Glutamatergic neuron (in vitro differentiated cells): ENCODE data around the gene SMARCC1. TPM values are rescaled to one million over a fixed set of nuclear protein-coding genes. Genes with fewer than 3 reads are reported as not detected.
A peak's percentile ranks its signal among the peaks of the same experiment; 100 is the strongest.

Experiments
- DNase-seq: peaks from one replicate; pipeline ENCODE4 v3.0.0; 2022
- H3K27ac Mint-ChIP-seq: one replicate; pipeline ENCODE4 v1.8.0; 2020; ENCODE audit warnings: mild to moderate bottlenecking, mixed read lengths, inconsistent platforms; ENCODE audit not compliant: unreplicated experiment
- H3K27me3 Mint-ChIP-seq: one replicate; pipeline ENCODE4 v1.8.0; 2020; ENCODE audit warnings: mild to moderate bottlenecking, moderate library complexity, mixed read lengths, inconsistent platforms; ENCODE audit not compliant: unreplicated experiment
- H3K36me3 Mint-ChIP-seq: one replicate; pipeline ENCODE4 v1.8.0; 2020; ENCODE audit warnings: mild to moderate bottlenecking, mixed read lengths, inconsistent platforms; ENCODE audit not compliant: unreplicated experiment
- H3K4me1 Mint-ChIP-seq: one replicate; pipeline ENCODE4 v1.8.0; 2020; ENCODE audit warnings: mild to moderate bottlenecking, low read depth, mixed read lengths, inconsistent platforms; ENCODE audit not compliant: unreplicated experiment
- H3K4me3 Mint-ChIP-seq: one replicate; pipeline ENCODE4 v1.8.0; 2020; ENCODE audit warnings: mild to moderate bottlenecking, mixed read lengths, inconsistent platforms; ENCODE audit not compliant: unreplicated experiment
- H3K9me3 Mint-ChIP-seq: one replicate; pipeline ENCODE4 v1.8.0; 2020; ENCODE audit warnings: mild to moderate bottlenecking, moderate library complexity, mixed read lengths, inconsistent platforms; ENCODE audit not compliant: unreplicated experiment
- total RNA-seq: library from RNA; stranded (reverse); fragmentation: NEBNext Ultra II Directional; extraction: Animal tissue kit (Norgen Biotek cat#: 25700); gene quantifications from one replicate; pipeline ENCODE4 v1.2.1, GENCODE V29; 2021; ENCODE audit not compliant: unreplicated experiment
- TF ChIP-seq, protein P1 (sequence below): fragments of 200-600 bp; sonication (generic); IDR thresholded peaks from one replicate; pipeline ENCODE4 v1.5.0; 2021; ENCODE audit not compliant: partially characterized antibody, unreplicated experiment

Gene SMARCC1
- total RNA-seq, 1 donor from 2014 or later = 196 TPM

DNA sequence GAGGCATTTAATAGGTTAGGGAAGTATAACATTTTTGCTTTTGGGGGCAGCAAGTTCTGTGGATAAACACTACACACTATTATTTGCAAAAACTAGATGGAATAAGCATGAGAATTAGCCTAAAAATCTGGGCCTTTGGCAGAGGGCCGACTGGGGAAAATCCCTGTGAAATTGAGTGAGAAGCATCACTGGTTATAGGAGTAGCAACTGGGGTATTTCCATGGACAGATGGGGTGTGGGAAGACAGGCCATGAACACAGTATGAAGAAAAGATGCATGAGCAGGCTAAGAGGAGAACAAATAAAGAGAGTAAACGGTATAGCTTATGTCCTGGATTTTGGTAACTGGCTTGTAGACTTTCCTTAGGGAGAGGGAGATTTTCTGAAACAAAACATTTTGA, 170.1 kb downstream of the SMARCC1 start:
- Mint-ChIP-seq H3K36me3 (peaks cover 5% of the 10 kb centered on the region), H3K27ac (peak overlapping the region; percentile 53), H3K27me3 (peaks cover 1% of the 10 kb centered on the region), H3K4me3 (no peak overlapping the region), H3K4me1 (peaks cover 3% of the 10 kb centered on the region), H3K9me3 (peaks cover 2% of the 10 kb centered on the region)
- TF ChIP-seq, protein P1, sequence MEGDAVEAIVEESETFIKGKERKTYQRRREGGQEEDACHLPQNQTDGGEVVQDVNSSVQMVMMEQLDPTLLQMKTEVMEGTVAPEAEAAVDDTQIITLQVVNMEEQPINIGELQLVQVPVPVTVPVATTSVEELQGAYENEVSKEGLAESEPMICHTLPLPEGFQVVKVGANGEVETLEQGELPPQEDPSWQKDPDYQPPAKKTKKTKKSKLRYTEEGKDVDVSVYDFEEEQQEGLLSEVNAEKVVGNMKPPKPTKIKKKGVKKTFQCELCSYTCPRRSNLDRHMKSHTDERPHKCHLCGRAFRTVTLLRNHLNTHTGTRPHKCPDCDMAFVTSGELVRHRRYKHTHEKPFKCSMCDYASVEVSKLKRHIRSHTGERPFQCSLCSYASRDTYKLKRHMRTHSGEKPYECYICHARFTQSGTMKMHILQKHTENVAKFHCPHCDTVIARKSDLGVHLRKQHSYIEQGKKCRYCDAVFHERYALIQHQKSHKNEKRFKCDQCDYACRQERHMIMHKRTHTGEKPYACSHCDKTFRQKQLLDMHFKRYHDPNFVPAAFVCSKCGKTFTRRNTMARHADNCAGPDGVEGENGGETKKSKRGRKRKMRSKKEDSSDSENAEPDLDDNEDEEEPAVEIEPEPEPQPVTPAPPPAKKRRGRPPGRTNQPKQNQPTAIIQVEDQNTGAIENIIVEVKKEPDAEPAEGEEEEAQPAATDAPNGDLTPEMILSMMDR = no peak
- DNase-seq = no peak

DNA sequence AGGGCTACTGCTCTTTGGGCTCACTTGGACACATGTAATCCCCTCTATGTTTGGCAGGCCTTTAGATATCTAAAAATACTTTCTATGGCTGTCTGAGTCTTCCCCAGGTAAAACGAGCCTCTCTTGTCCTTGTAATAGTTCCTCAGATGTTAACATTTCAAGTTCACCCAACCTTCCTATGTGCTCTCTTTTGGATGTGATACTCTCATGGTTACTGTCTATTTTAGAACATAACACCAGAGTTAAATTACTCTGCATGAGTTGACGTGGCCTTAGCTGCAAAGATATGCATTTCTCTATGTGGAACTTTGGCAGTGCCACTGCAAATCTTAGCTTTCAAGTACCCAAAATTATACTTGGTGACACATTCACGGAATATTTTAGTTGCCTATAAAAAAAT, 171.1 kb downstream of the SMARCC1 start:
- Mint-ChIP-seq H3K9me3 (peaks cover 2% of the 10 kb centered on the region), H3K36me3 (peaks cover 5% of the 10 kb centered on the region), H3K4me1 (peaks cover 3% of the 10 kb centered on the region), H3K27ac (no peak overlapping the region), H3K27me3 (peaks cover 1% of the 10 kb centered on the region), H3K4me3 (no peak overlapping the region)
- DNase-seq = no peak
- TF ChIP-seq, protein P1 = no peak

DNA sequence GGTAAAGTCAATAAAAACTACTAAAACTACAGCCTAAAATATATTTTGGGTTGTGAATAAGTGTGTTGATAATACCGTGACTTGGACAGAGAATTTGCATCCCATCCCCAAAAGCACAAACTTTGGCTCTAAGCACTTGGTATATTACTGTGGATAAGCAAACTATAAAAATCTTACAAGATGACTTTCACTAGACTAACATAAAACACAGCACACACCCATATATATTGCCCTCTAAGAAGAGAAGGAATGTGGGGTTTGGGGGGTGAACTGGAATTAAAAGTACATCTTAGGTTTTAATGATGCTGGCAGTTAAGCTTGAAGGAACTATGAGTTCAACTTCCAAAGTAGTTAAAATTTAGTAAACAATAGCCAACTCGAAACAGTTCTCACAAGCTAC, 174.4 kb downstream of the SMARCC1 start:
- Mint-ChIP-seq H3K4me1 (peaks cover 3% of the 10 kb centered on the region), H3K36me3 (peaks cover 5% of the 10 kb centered on the region), H3K27me3 (peaks cover 1% of the 10 kb centered on the region), H3K27ac (no peak overlapping the region), H3K9me3 (peaks cover 2% of the 10 kb centered on the region), H3K4me3 (no peak overlapping the region)
- TF ChIP-seq, protein P1 = no peak
- no peak for DNase-seq

DNA sequence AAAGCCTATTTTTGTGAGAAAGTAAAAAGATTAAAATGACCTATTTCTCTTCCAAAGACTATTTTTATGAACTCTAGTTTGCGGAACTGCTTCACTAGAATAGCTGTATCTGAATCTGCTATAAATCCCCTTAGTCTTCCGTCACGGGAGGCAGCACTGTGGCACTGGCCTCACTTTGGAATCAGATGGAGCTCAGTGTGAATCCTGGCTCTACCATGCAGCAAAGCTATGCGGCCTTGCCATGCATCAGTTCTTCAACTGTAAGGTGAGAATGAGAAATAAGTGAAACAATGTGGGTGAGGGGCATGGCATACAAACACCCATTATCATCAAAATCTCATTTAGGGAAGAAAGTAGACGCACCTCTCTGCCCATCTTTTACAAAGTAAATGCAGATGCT, 175.5 kb downstream of the SMARCC1 start:
- no peak overlapping the region for H3K27ac Mint-ChIP-seq
- no peak overlapping the region for H3K4me3 Mint-ChIP-seq
- H3K36me3 Mint-ChIP-seq = peaks cover 5% of the 10 kb centered on the region

DNA sequence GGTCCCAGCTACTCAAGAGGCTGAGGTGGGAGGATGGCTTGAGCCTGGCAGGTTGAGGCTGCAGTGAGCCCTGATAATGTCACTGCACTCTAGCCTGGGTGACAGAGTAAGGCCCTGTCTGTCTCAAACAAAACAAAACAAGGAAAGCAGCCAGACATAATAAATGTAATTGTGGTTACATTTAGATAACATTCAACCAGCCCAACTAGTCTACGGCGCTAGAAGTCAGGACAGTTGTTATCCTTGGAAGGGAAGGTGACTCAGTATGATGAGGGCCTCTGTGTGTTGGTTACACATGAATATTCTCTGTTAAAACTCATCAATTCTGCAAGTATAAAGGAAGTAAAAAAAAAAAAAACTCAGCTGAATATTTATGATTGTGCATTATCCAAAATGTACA, 176.0 kb downstream of the SMARCC1 start:
- Mint-ChIP-seq H3K27ac (no peak overlapping the region), H3K9me3 (no peaks in the 10 kb centered on the region), H3K36me3 (peaks cover 4% of the 10 kb centered on the region), H3K4me3 (no peak overlapping the region), H3K27me3 (no peaks in the 10 kb centered on the region), H3K4me1 (no peaks in the 10 kb centered on the region)
- DNase-seq = no peak
- TF ChIP-seq, protein P1 = no peak

More for the DNA sequence above, 175.5 kb downstream of the SMARCC1 start:
- H3K27me3 Mint-ChIP-seq = no peaks in the 10 kb centered on the region
- TF ChIP-seq, protein P1 = no peak
- no peaks in the 10 kb centered on the region for H3K4me1 Mint-ChIP-seq
- no peaks in the 10 kb centered on the region for H3K9me3 Mint-ChIP-seq
- DNase-seq = no peak
